GM12892 (cell line): ENCODE data around the gene HPCAL1.

ENCODE experiments used
- POLR2A ChIP-seq: IDR thresholded peaks from 2 replicates; pipeline ENCODE4 v1.6.1; 2011; ENCODE audit warnings: low read depth, low read length, control low read depth
- POLR2AphosphoS5 ChIP-seq: IDR thresholded peaks from 2 replicates; pipeline ENCODE4 v1.6.1; 2011; ENCODE audit warnings: low read depth, low read length, control low read depth
- TAF1 ChIP-seq: IDR thresholded peaks from 2 replicates; pipeline ENCODE4 v1.6.1; 2011; ENCODE audit warnings: low read depth, mild to moderate bottlenecking, control low read depth, low read length, borderline replicate concordance

- no peak for TF ChIP-seq POLR2A
- no peak for TF ChIP-seq POLR2AphosphoS5
- TF ChIP-seq TAF1, result no peak
Measured at GRCh38 chr2:10285191-10285555, 17.5 kb upstream of the HPCAL1 start.
